GM12878 (cell line): ENCODE results near the gene ACSF3. TPM values are rescaled to one million over a fixed set of nuclear protein-coding genes. Genes with fewer than 3 reads are reported as not detected.

ENCODE experiments used
- ATAC-seq: fragments of 200-7000 bp; cut with Tn5 transposase; 3 replicates; pipeline ENCODE4 v1.9.1; 2020; ENCODE audit warnings: mild to moderate bottlenecking, moderate library complexity
- BruUV-seq: library from RNA; stranded (reverse); fragments of 400-500 nt; replicated peaks from 2 replicates; lab custom pipeline; 2021; lab: Mats Ljungman, UMichigan
- CTCF ChIA-PET: fragments of 300-600 bp; sonication (Branson Sonifier 250); formaldehyde crosslinking; extraction: SDS; loops from one replicate; lab custom pipeline; 2021; ENCODE audit warnings: inconsistent platforms; lab: Yijun Ruan, JAX
- POLR2A ChIA-PET: fragments of 350-600 bp; formaldehyde crosslinking; extraction: SDS; loops from one replicate; lab custom pipeline; 2021; ENCODE audit warnings: inconsistent platforms; lab: Charles Lee
- RAD21 ChIA-PET: fragments of 300-600 bp; sonication (Branson Sonifier 250); formaldehyde crosslinking; loops from one replicate; lab custom pipeline; 2023; ENCODE audit warnings: antibody characterized with exemption; ENCODE audit not compliant: unreplicated experiment; lab: Charles Lee
- SMC1A ChIA-PET: fragments of 300-600 bp; sonication (Branson Sonifier 250); formaldehyde crosslinking; loops from one replicate; lab custom pipeline; 2023; ENCODE audit not compliant: unreplicated experiment, uncharacterized antibody; lab: Charles Lee
- DNase-seq: peaks from one replicate; pipeline ENCODE4 v3.0.0-alpha.2; 2011; ENCODE audit warnings: low read depth, low spot score
- FAIRE-seq: peaks from 3 replicates; lab custom pipeline; 2011; peaks lifted over from hg19 to GRCh38; lab: Jason Lieb, UNC
- H2AFZ ChIP-seq: 2 replicates; pipeline ENCODE4 v1.6.0; 2011; ENCODE audit warnings: low read depth, low read length, control low read depth; ENCODE audit not compliant: control insufficient read depth
- H3K27ac ChIP-seq: 2 replicates; pipeline ENCODE4 v1.5.1; 2011; ENCODE audit warnings: control low read depth; ENCODE audit not compliant: control insufficient read depth, insufficient read depth
- H3K27me3 ChIP-seq, 2 experiments: replicated peaks in 1 of 2; 2 replicates each; pipeline versions ENCODE4 v1.6.0 to v1.6.1; 2011; ENCODE audit warnings: low read length in 1 of 2; ENCODE audit not compliant: control insufficient read depth in 2 of 2, insufficient read depth in 2 of 2
- H3K36me3 ChIP-seq, 2 experiments: 2 replicates each; pipeline ENCODE4 v1.5.1; 2011; ENCODE audit warnings: low read length in 1 of 2; ENCODE audit not compliant: control insufficient read depth in 2 of 2, insufficient read depth in 2 of 2
- H3K4me1 ChIP-seq: 2 replicates; pipeline ENCODE4 v1.6.1; 2011; ENCODE audit warnings: mild to moderate bottlenecking, low read length, moderate library complexity, mixed read lengths; ENCODE audit not compliant: control insufficient read depth, insufficient read depth
- H3K4me2 ChIP-seq: 2 replicates; pipeline ENCODE4 v1.6.0; 2011; ENCODE audit warnings: control low read depth; ENCODE audit not compliant: control insufficient read depth, insufficient read depth
- H3K4me3 ChIP-seq: fragments of 200-600 bp; sonication (generic); 2 replicates; pipeline ENCODE4 v1.5.1; 2016
- H3K79me2 ChIP-seq: 2 replicates; pipeline ENCODE4 v1.6.0; 2011; ENCODE audit warnings: low read length; ENCODE audit not compliant: control insufficient read depth, insufficient read depth
- H3K9ac ChIP-seq: 2 replicates; pipeline ENCODE4 v1.8.0; 2011; ENCODE audit warnings: low read length, control low read depth, mixed read lengths; ENCODE audit not compliant: control insufficient read depth, insufficient read depth
- H3K9me3 ChIP-seq: replicated peaks from 3 replicates; pipeline ENCODE4 v1.5.1; 2011; ENCODE audit warnings: mild to moderate bottlenecking, low read length; ENCODE audit not compliant: control insufficient read depth, insufficient read depth
- H4K20me1 ChIP-seq: 2 replicates; pipeline ENCODE4 v1.6.0; 2011; ENCODE audit not compliant: control insufficient read depth, insufficient read depth
- FOXK2 ChIP-seq: fragments of 450-650 bp; IDR thresholded peaks from 2 replicates; pipeline ENCODE4 v1.6.1; 2017; ENCODE audit warnings: mild to moderate bottlenecking, moderate library complexity
- HCFC1 ChIP-seq: fragments of 150-350 bp; IDR thresholded peaks from 2 replicates; pipeline ENCODE4 v1.6.1; 2014; ENCODE audit warnings: low read length
- IRF3 ChIP-seq: fragments of 450-650 bp; IDR thresholded peaks from 2 replicates; pipeline ENCODE4 v1.6.1; 2014; ENCODE audit warnings: mild to moderate bottlenecking
- LARP7 ChIP-seq: fragments of 450-650 bp; IDR thresholded peaks from 2 replicates; pipeline ENCODE4 v1.6.1; 2017; ENCODE audit warnings: mild to moderate bottlenecking
- MTA3 ChIP-seq: IDR thresholded peaks from 2 replicates; pipeline ENCODE4 v1.6.1; 2012; ENCODE audit warnings: low read length, inconsistent platforms, borderline replicate concordance
- NBN ChIP-seq: fragments of 450-650 bp; IDR thresholded peaks from 2 replicates; pipeline ENCODE4 v1.6.1; 2016
- NR2F1 ChIP-seq: fragments of 450-650 bp; conservative IDR thresholded peaks from 2 replicates; pipeline ENCODE4 v1.6.1; 2017; ENCODE audit warnings: mild to moderate bottlenecking
- PML ChIP-seq: IDR thresholded peaks from 2 replicates; pipeline ENCODE4 v1.6.1; 2012; ENCODE audit warnings: low read length, inconsistent platforms
- POLR2AphosphoS2 ChIP-seq: IDR thresholded peaks from 2 replicates; pipeline ENCODE4 v1.6.1; 2011; ENCODE audit warnings: low read depth, mild to moderate bottlenecking, low read length, improper control_type of control experiment, moderate library complexity
- PRDM15 ChIP-seq: fragments of 450-650 bp; formaldehyde crosslinking; IDR thresholded peaks from 2 replicates; pipeline ENCODE4 v1.4.0; 2020; ENCODE audit warnings: mild to moderate bottlenecking, moderate library complexity
- RELB ChIP-seq: fragments of 450-650 bp; IDR thresholded peaks from 2 replicates; pipeline ENCODE4 v1.6.1; 2017; ENCODE audit warnings: low read depth, mild to moderate bottlenecking, moderate library complexity
- RUNX3 ChIP-seq: IDR thresholded peaks from 2 replicates; pipeline ENCODE4 v1.6.1; 2012; ENCODE audit warnings: low read length, inconsistent platforms
- SIX5 ChIP-seq: IDR thresholded peaks from 2 replicates; pipeline ENCODE4 v1.6.1; 2011; ENCODE audit warnings: mild to moderate bottlenecking, low read depth, low read length, moderate library complexity; ENCODE audit not compliant: severe bottlenecking
- YBX1 ChIP-seq: fragments of 450-650 bp; IDR thresholded peaks from 2 replicates; pipeline ENCODE4 v1.6.1; 2016; ENCODE audit warnings: antibody characterized with exemption
- ZBED1 ChIP-seq: IDR thresholded peaks from 2 replicates; pipeline ENCODE4 v1.6.1; 2016; ENCODE audit warnings: borderline replicate concordance
- WGBS: methylation state at CpG from one replicate; pipeline ENCODE4 v1.1.6; 2016; ENCODE audit warnings: low lambda C conversion rate; ENCODE audit not compliant: insufficient replicate concordance, insufficient coverage; ENCODE audit errors: missing lambda C conversion rate; 5-methylcytosine and 5-hydroxymethylcytosine counted together
- in situ Hi-C: fragments of 300-500 bp; cut with MboI; formaldehyde crosslinking; loops from 9 replicates; pipeline ENCODE4 v1.14.3; 2018; ENCODE audit warnings: mixed read lengths
- intact Hi-C: fragments of 100-400 bp; cut with micrococcal nuclease; formaldehyde crosslinking; loops from one replicate; pipeline ENCODE4 v1.14.2; 2022; ENCODE audit not compliant: unreplicated experiment
- polyA plus RNA-seq, 11 experiments: library from polyadenylated mRNA; depleted of rRNA in 4 of 11; unstranded in 6 of 11; stranded (reverse) in 5 of 11; fragments of >200 nt; fragmentation: Nextera tagmentation in 4 of 11; fragmentation: Illumina TruSeq in 1 of 11; extraction: Ambion mirVana in 4 of 11; extraction: Trizol in 1 of 11; gene quantifications; 1 replicate in 1 of 11; 2 replicates in 10 of 11; pipeline versions ENCODE4 v1.2.1 to v1.2.3, GENCODE V29; 2011 to 2016; ENCODE audit warnings: inconsistent platforms in 2 of 11, missing spikeins in 2 of 11, low read depth in 1 of 11
- total RNA-seq, 4 experiments: library from RNA; depleted of rRNA in 3 of 4; stranded (reverse); fragments of >200 nt in 3 of 4; fragmentation: Illumina TruSeq in 1 of 4; extraction: Trizol in 1 of 4; gene quantifications; 2 replicates each; pipeline versions ENCODE4 v1.2.1 to v1.2.3, GENCODE V29; 2013 to 2021

ACSF3 gene
- total and polyA plus RNA-seq, 10 of the 15 experiments (the other 5 are each of a cell fraction or from before 2014, with no cell fraction given): 1.0 to 44.4 (median 25.8) TPM

GRCh38 chr16:89045881-89046280 is 47.8 kb upstream of the ACSF3 start:
- RAD21 ChIA-PET: no interaction called here
- intact Hi-C loops (no loop called here), in situ Hi-C loops (no loop called here)
- Histone ChIP-seq H4K20me1 (no peaks in the 10 kb centered on the region), H3K27me3 (no peaks in the 10 kb centered on the region; a peak in 1 of 4 replicates), H3K4me3 (no peak overlapping the region), H3K27ac (no peak overlapping the region), H3K4me2 (no peak overlapping the region), H2AFZ (no peak overlapping the region), H3K9ac (no peak overlapping the region), H3K4me1 (no peaks in the 10 kb centered on the region), H3K36me3 (no peaks in the 10 kb centered on the region), H3K79me2 (no peaks in the 10 kb centered on the region), H3K9me3 (no peaks in the 10 kb centered on the region; the same call in 2 of the 3 replicates)
- DNase-seq (no peak), ATAC-seq (no peak), FAIRE-seq (no peak)
- BruUV-seq: no TSS peak
- POLR2A ChIA-PET: interaction anchor here (0.6 kb wide), 1 partner anchor 24 kb away, joined by 3 read pairs; no protein-coding TSS in a partner anchor
- CTCF ChIA-PET: no interaction called here
- 11% methylated on average over 4 of the region's 4 CpGs for WGBS
- SMC1A ChIA-PET: no interaction called here
- TF ChIP-seq FOXK2: no peak
- TF ChIP-seq SIX5: no peak
- no peak for TF ChIP-seq POLR2AphosphoS2
- no peak for TF ChIP-seq NBN
- TF ChIP-seq PML: no peak
- TF ChIP-seq YBX1: no peak
- TF ChIP-seq RUNX3: no peak

- Histone ChIP-seq H3K4me1 (no peaks in the 10 kb centered on the region), H2AFZ (no peak overlapping the region), H3K4me2 (no peak overlapping the region), H4K20me1 (no peaks in the 10 kb centered on the region), H3K27me3 (no peaks in the 10 kb centered on the region; a peak in 1 of 4 replicates), H3K4me3 (no peak overlapping the region), H3K79me2 (no peaks in the 10 kb centered on the region), H3K9ac (no peak overlapping the region), H3K9me3 (no peaks in the 10 kb centered on the region; the same call in 2 of the 3 replicates), H3K27ac (no peak overlapping the region), H3K36me3 (no peaks in the 10 kb centered on the region)
- intact Hi-C loops (no loop called here), in situ Hi-C loops (no loop called here)
- 49% methylated on average over 4 of the region's 4 CpGs for WGBS
- no TSS peak for BruUV-seq
- ChIA-PET SMC1A (no interaction called here), CTCF (no interaction called here), RAD21 (no interaction called here), POLR2A (no interaction called here)
- no peak for ATAC-seq
- no peak for DNase-seq
- no peak for FAIRE-seq
- TF ChIP-seq RELB (no peak), NR2F1 (no peak), MTA3 (no peak), HCFC1 (no peak), LARP7 (no peak), ZBED1 (no peak), IRF3 (no peak), PRDM15 (no peak)
Observed at GRCh38 chr16:89046491-89046890, 47.2 kb upstream of the ACSF3 start.
